Prostate gland (tissue), 2 donors: Measurements from ENCODE around the gene CDC42EP3.

Experiments
- CTCF ChIP-seq, 4 experiments: fragments of 200-600 bp in 2 of 4; fragments of 450-650 bp in 2 of 4; sonication (generic) in 2 of 4; IDR thresholded peaks; 1 replicate in 3 of 4; 2 replicates in 1 of 4; pipeline ENCODE4 v1.5.1; 2016 to 2019; ENCODE audit warnings: antibody characterized with exemption in 4 of 4, mild to moderate bottlenecking in 2 of 4, moderate library complexity in 2 of 4
- POLR2A ChIP-seq: fragments of 450-650 bp; IDR thresholded peaks from one replicate; pipeline ENCODE4 v1.6.1; 2016; ENCODE audit warnings: antibody characterized with exemption, mild to moderate bottlenecking
- POLR2AphosphoS5 ChIP-seq: sonication (generic); formaldehyde crosslinking; IDR thresholded peaks from one replicate; pipeline ENCODE4 v1.6.1; 2017; ENCODE audit warnings: antibody characterized with exemption

- TF ChIP-seq CTCF (IDR thresholded peaks at IDR 0.05) (no peak), POLR2A (no peak), POLR2AphosphoS5 (no peak)
These were observed 20.8 kb downstream of the CDC42EP3 start for GRCh38 chr2:37650548-37651093.
